ENCODE measurements around the gene ACAD8. TPM values are rescaled to one million over a fixed set of nuclear protein-coding genes. Genes with fewer than 3 reads are reported as not detected.
"Not testable (repeated sequence)": the region's sequence is repeated elsewhere in the genome, so short reads cannot be mapped to it uniquely, and the experiment has no call there.

The ACAD8 gene
- total RNA-seq, 1 experiment from 2014 or later = 54.8 TPM

GRCh38 chr11:134282121-134283045, 29.0 kb downstream of the ACAD8 start:
- DNase-seq (ENCODE audit: low spot score) = no peak
- in situ Hi-C loops (cut with HindIII; ENCODE audit: low sequenced_read_pairs) = no loop called here

- in situ Hi-C loops (cut with HindIII; ENCODE audit: low sequenced_read_pairs) = no loop called here
- DNase-seq (ENCODE audit: low spot score) = no peak
These were observed 30.3 kb downstream of the ACAD8 start for GRCh38 chr11:134283461-134284230.

- DNase-seq (ENCODE audit: low spot score); in situ Hi-C loops (cut with HindIII; ENCODE audit: low sequenced_read_pairs): not testable (repeated sequence)
These were observed 31.0 kb downstream of the ACAD8 start for GRCh38 chr11:134284349-134284748.

DNA sequence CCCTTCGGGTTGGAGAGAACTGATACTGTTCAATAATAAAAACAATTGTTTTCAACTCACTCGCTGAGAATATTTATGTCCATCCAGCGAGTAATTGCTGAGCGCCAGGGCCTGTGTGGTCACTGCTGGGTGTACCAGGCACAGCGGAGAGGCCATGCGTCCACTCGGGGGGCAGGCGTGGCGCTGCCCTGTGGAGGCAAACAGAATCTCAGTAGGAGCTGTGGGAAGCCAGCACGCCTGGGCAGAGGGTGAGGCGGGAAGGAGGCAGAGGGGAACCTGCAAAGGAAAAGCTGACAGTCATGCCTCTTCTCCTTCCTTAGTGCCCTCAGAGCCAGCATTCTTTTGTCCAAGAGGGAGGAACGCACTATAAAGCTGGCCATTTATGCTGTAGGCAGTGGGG, 34.2 kb downstream of the ACAD8 start:
- DNase-seq (ENCODE audit: low spot score) = no peak

GRCh38 chr11:134288486-134288885, 35.1 kb downstream of the ACAD8 start:
- no peak for DNase-seq (ENCODE audit: low spot score)
- in situ Hi-C loops (cut with HindIII; ENCODE audit: low sequenced_read_pairs) = no loop called here

More for the DNA sequence above, 34.2 kb downstream of the ACAD8 start:
- in situ Hi-C loops (cut with HindIII; ENCODE audit: low sequenced_read_pairs) = no loop called here

GRCh38 chr11:134289167-134289566, 35.8 kb downstream of the ACAD8 start:
- DNase-seq (ENCODE audit: low spot score) = no peak
- in situ Hi-C loops (cut with HindIII; ENCODE audit: low sequenced_read_pairs) = no loop called here

- no peak for DNase-seq (ENCODE audit: low spot score)
- in situ Hi-C loops (cut with HindIII; ENCODE audit: low sequenced_read_pairs) = no loop called here
These were observed 36.4 kb downstream of the ACAD8 start for GRCh38 chr11:134289789-134290188.

- DNase-seq (ENCODE audit: low spot score) = no peak
- in situ Hi-C loops (cut with HindIII; ENCODE audit: low sequenced_read_pairs) = no loop called here
These were observed 37.3 kb downstream of the ACAD8 start for GRCh38 chr11:134290646-134291045.

DNA sequence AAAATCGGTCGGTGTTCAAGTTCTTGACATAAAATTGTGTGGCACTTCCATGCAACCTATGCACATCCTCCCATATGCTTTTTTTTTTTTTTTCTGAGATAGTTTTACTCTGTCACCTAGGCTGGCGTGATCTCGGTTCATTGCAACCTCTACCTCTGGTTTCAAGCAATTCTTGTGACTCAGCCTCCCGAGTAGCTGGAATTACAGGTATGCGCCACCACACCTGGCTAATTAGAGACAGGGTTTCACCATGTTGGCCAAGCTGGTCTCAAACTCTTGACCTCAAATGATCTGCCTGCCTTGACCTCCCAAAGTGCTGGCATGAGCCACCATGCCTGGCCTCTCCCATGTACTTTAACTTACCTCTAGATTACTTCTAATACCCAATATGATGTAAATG, 37.8 kb downstream of the ACAD8 start:
- in situ Hi-C loops (cut with HindIII; ENCODE audit: low sequenced_read_pairs) = no loop called here
- DNase-seq (ENCODE audit: low spot score) = no peak

DNA sequence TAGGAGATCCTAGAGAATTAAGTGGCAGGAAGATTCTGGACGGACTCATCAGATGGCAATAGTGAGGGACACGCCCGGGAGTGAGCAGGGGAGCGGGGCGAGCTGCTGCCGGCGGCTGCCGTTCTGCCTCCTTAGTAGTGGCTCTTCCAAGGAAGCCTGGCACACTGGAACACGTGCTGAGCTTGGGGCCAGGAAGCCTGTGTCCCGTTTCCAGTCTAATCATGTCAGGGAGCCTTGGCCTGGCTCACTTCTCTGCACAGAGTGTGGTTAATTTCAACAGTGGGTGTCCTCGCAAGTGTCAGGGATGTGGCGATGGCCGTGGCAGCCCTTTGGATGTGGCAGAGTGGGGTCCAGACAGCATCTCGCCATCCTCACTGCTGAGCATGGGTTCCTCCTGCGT, 39.3 kb downstream of the ACAD8 start:
- in situ Hi-C loops (cut with HindIII; ENCODE audit: low sequenced_read_pairs) = no loop called here
- DNase-seq (ENCODE audit: low spot score) = no peak

- in situ Hi-C loops (cut with HindIII; ENCODE audit: low sequenced_read_pairs) = no loop called here
- no peak for DNase-seq (ENCODE audit: low spot score)
These were observed 40.0 kb downstream of the ACAD8 start for GRCh38 chr11:134293119-134294113.

GRCh38 chr11:134294664-134295063, 41.3 kb downstream of the ACAD8 start:
- in situ Hi-C loops (cut with HindIII; ENCODE audit: low sequenced_read_pairs) = no loop called here
- no peak for DNase-seq (ENCODE audit: low spot score)

- in situ Hi-C loops (cut with HindIII; ENCODE audit: low sequenced_read_pairs) = no loop called here
- DNase-seq (ENCODE audit: low spot score) = no peak
These were observed 58.9 kb downstream of the ACAD8 start for GRCh38 chr11:134312223-134312622.

- in situ Hi-C loops (cut with HindIII; ENCODE audit: low sequenced_read_pairs) = no loop called here
These were observed 59.4 kb downstream of the ACAD8 start for GRCh38 chr11:134312807-134313206.

DNA sequence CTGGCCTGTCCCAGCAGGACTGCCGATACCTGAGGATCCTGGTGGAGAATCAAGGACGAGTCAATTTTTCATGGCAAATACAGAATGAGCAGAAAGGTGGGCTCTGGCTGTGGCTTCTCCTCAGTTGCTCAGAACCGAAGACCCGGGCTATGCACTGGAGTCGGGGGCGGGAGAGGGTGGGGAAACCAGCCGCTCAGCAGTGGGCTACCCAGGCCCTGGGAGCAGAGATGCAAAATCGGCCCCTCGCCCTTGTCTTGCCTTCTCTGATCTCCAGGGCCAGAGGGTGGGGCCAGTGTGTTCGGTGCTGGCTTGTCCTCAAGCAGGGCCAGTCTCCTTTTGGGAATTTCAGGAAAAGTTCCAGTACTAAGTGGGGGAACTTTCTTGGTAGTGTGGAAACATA, 60.0 kb downstream of the ACAD8 start:
- DNase-seq (ENCODE audit: low spot score) = no peak
- in situ Hi-C loops (cut with HindIII; ENCODE audit: low sequenced_read_pairs) = no loop called here

More at GRCh38 chr11:134312807-134313206, 59.4 kb downstream of the ACAD8 start:
- no peak for DNase-seq (ENCODE audit: low spot score)

- in situ Hi-C loops (cut with HindIII; ENCODE audit: low sequenced_read_pairs) = no loop called here
- no peak for DNase-seq (ENCODE audit: low spot score)
These were observed 60.6 kb downstream of the ACAD8 start for GRCh38 chr11:134313821-134314607.

Measured in G401 (cell line).